ENCODE data around the gene HOXB2.

The HOXB2 gene

GRCh38 chr17:48532261-48532660, 12.6 kb downstream of the HOXB2 start:
- no peak overlapping the region for H3K4me3 ChIP-seq (ENCODE audit: low read depth, low read length)
- DNase-seq (ENCODE audit: low read depth), result no peak
- TF ChIP-seq CTCF (IDR thresholded peaks at IDR 0.05; ENCODE audit: low read depth, low read length, missing control alignments), result no peak

GRCh38 chr17:48530887-48531272, 14.0 kb downstream of the HOXB2 start, which contains the start of gene HOXB1:
Gene HOXB1 (minus strand): TSS chr17:48531011. CDS start chr17:48530904, 107 bp downstream.
- no peak within 1 kb of the TSS for H3K4me3 ChIP-seq (ENCODE audit: low read depth, low read length)
- no peak for DNase-seq (ENCODE audit: low read depth)
- no peak for TF ChIP-seq CTCF (IDR thresholded peaks at IDR 0.05; ENCODE audit: low read depth, low read length, missing control alignments)

- DNase-seq (ENCODE audit: low read depth), result no peak
- no peak for TF ChIP-seq CTCF (IDR thresholded peaks at IDR 0.05; ENCODE audit: low read depth, low read length, missing control alignments)
These were observed 14.6 kb downstream of the HOXB2 start for GRCh38 chr17:48530208-48530886.

GRCh38 chr17:48529683-48530009, 15.3 kb downstream of the HOXB2 start:
- TF ChIP-seq CTCF (IDR thresholded peaks at IDR 0.05; ENCODE audit: low read depth, low read length, missing control alignments), result no peak
- no peak overlapping the region for H3K4me3 ChIP-seq (ENCODE audit: low read depth, low read length)
- no peak for DNase-seq (ENCODE audit: low read depth)

More at GRCh38 chr17:48530208-48530886, 14.6 kb downstream of the HOXB2 start:
- H3K4me3 ChIP-seq (ENCODE audit: low read depth, low read length), result no peak overlapping the region

GRCh38 chr17:48528936-48529682, 15.8 kb downstream of the HOXB2 start:
- H3K4me3 ChIP-seq (ENCODE audit: low read depth, low read length), result no peak overlapping the region

GRCh38 chr17:48528153-48528935, 16.6 kb downstream of the HOXB2 start:
- DNase-seq (ENCODE audit: low read depth), result no peak
- no peak for TF ChIP-seq CTCF (IDR thresholded peaks at IDR 0.05; ENCODE audit: low read depth, low read length, missing control alignments)
- H3K4me3 ChIP-seq (ENCODE audit: low read depth, low read length), result no peak overlapping the region

More at GRCh38 chr17:48528936-48529682, 15.8 kb downstream of the HOXB2 start:
- DNase-seq (ENCODE audit: low read depth), result no peak
- TF ChIP-seq CTCF (IDR thresholded peaks at IDR 0.05; ENCODE audit: low read depth, low read length, missing control alignments), result no peak

All from GM12864 (cell line).